SKM-1 (cell line): ENCODE results near the gene MAFG.

ENCODE experiments used
- DNase-seq: peaks from one replicate; lab custom pipeline; 2025; ENCODE audit not compliant: unreplicated experiment; lab: John Stamatoyannopoulos, UW

MAFG gene

GRCh38 chr17:81909966-81910839 lies 17.3 kb downstream of the MAFG start:
- DNase-seq, result peak; percentile 17

- no peak for DNase-seq
Measured at GRCh38 chr17:81909231-81909630, 18.3 kb downstream of the MAFG start.

GRCh38 chr17:81908793-81909192 lies 18.7 kb downstream of the MAFG start:
- no peak for DNase-seq

- DNase-seq, result no peak
Measured at GRCh38 chr17:81907219-81908145, 20.1 kb downstream of the MAFG start.

GRCh38 chr17:81906476-81907218 lies 20.9 kb downstream of the MAFG start:
- DNase-seq, result no peak

GRCh38 chr17:81905993-81906392 lies 21.5 kb downstream of the MAFG start:
- DNase-seq, result no peak

GRCh38 chr17:81905424-81905875 lies 22.1 kb downstream of the MAFG start:
- DNase-seq, result no peak

- no peak for DNase-seq
Measured at GRCh38 chr17:81904600-81905423, 22.7 kb downstream of the MAFG start.

- no peak for DNase-seq
Measured at GRCh38 chr17:81903896-81904599, 23.5 kb downstream of the MAFG start.

GRCh38 chr17:81903415-81903831 lies 24.1 kb downstream of the MAFG start:
- DNase-seq, result no peak

- DNase-seq, result no peak
Measured at GRCh38 chr17:81902653-81903414, 24.7 kb downstream of the MAFG start.

GRCh38 chr17:81902023-81902652 lies 25.4 kb downstream of the MAFG start, which contains the start of gene NPB:
Gene NPB (plus strand): TSS chr17:81902238. CDS start chr17:81902278, 40 bp downstream.
- DNase-seq, result no peak

GRCh38 chr17:81901167-81902022 lies 26.1 kb downstream of the MAFG start:
- DNase-seq, result no peak

GRCh38 chr17:81900181-81900820 lies 27.2 kb downstream of the MAFG start:
- no peak for DNase-seq

GRCh38 chr17:81899514-81900166 lies 27.9 kb downstream of the MAFG start:
- DNase-seq, result no peak

GRCh38 chr17:81898885-81899284 lies 28.6 kb downstream of the MAFG start:
- DNase-seq, result no peak
